ENCODE measurements around the gene ELMO3.

The ELMO3 gene, protein sequence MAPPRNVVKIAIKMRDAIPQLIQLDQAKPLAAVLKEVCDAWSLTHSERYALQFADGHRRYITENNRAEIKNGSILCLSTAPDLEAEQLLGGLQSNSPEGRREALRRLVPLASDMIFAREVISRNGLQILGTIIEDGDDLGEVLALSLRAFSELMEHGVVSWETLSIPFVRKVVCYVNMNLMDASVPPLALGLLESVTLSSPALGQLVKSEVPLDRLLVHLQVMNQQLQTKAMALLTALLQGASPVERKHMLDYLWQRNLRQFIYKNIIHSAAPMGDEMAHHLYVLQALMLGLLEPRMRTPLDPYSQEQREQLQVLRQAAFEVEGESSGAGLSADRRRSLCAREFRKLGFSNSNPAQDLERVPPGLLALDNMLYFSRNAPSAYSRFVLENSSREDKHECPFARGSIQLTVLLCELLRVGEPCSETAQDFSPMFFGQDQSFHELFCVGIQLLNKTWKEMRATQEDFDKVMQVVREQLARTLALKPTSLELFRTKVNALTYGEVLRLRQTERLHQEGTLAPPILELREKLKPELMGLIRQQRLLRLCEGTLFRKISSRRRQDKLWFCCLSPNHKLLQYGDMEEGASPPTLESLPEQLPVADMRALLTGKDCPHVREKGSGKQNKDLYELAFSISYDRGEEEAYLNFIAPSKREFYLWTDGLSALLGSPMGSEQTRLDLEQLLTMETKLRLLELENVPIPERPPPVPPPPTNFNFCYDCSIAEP

DNA sequence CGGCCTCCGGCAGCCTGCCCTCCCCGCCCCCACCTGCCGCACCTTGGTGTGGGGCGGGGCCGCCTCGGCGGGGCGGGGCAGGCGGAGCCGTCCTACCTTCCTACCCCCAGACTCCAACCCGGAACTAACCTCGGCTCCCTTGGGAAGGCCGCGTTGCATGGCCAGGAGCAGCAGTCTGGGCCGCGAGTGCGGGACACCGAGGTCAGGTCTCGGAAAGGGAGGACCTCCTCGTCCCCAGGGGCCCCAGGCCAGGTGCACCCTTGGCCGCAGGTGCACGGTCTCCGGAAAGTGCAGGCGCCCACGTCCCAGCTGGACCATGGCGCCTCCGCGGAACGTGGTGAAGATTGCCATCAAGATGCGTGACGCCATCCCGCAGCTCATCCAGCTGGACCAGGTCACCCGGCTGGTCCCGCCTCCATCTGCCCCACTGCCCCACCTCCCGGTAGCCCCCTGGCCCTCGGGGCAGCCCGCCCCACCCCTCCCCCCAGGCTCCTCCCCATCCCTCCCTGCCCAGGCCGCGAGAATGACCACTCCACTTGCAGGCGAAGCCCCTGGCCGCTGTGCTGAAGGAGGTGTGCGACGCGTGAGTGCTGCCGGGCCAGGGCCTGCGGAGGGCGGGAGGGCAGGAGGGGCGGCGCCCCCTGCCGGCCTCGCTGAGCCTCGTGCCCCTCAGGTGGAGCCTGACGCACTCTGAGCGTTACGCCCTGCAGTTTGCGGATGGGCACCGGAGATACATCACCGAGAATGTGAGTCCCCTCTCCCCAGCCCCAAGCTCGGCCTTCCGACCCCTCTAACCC is at the start of gene ELMO3:
Gene ELMO3, plus strand, starts transcription at position 121 of the 797 bp plus-strand sequence. Its CDS starts 196 bp downstream, at position 317.
- Mint-ChIP-seq H3K27me3 (no peaks in the 10 kb centered on the region), H3K9me3 (no peaks in the 10 kb centered on the region), H3K4me3 (no peak within 1 kb of the TSS), H3K36me3 (ENCODE audit: insufficient read depth) (peaks cover 16% of the 10 kb centered on the region), H3K27ac (ENCODE audit: low read depth) (no peak within 1 kb of the TSS), H3K4me1 (peaks cover 33% of the 10 kb centered on the region)
- DNase-seq (ENCODE audit: low spot score in 2 of 2): no peak
- no peak for ATAC-seq (replicated peaks; ENCODE audit: extremely low read depth, poor library complexity, severe bottlenecking)

- ATAC-seq (replicated peaks; ENCODE audit: extremely low read depth, poor library complexity, severe bottlenecking) (no peak), DNase-seq (ENCODE audit: low spot score in 2 of 2) (no peak)
- H3K27ac Mint-ChIP-seq (ENCODE audit: low read depth): peak overlapping the region; percentile 69
- no peaks in the 10 kb centered on the region for H3K27me3 Mint-ChIP-seq
- peaks cover 27% of the 10 kb centered on the region for H3K4me1 Mint-ChIP-seq
- peaks cover 18% of the 10 kb centered on the region for H3K36me3 Mint-ChIP-seq (ENCODE audit: insufficient read depth)
- no peaks in the 10 kb centered on the region for H3K9me3 Mint-ChIP-seq
- H3K4me3 Mint-ChIP-seq: peak overlapping the region; percentile 68
Observed at GRCh38 chr16:67149276-67150046, 49.5 kb upstream of the ELMO3 start.

DNA sequence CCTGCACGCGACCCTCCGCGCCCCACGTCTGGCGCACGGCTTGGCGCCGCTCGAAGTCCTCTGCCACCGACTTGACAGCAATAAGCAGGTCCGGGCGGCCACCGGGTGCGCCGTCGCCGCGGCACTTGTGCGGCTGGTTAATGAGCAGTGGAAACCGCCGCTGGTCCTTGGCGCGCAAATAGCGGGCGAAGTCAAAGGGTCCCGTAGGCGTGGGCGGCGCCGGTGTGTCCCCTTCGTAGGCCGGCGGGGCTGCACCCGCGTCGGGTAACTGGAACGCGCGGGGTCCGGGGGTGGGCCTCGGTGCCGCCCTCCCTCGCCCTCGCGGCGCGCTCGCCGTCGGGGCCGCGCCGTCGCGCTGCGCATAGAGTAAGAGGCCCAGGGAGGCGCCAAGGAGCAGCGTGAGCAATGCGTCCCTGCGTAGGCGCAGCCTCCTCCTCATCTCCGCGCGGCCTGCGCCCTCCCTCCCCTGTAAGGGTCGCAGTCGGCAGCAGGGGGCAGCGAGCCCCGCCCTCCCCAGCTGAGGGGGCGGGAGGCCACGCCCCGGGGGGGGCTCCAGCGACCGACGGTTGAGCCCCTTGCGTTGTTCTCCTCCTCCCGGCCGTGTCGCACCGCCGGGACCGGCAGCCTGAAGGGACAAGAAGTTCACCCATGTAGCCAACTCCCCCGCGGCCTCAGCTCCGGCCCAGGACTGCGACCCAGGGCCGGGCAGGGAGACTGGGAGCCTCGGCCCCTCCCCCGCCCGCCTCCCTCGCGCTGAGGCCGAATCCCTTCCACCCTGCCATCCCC is 48.7 kb upstream of the ELMO3 start:
- H3K9me3 Mint-ChIP-seq: no peaks in the 10 kb centered on the region
- no peaks in the 10 kb centered on the region for H3K27me3 Mint-ChIP-seq
- H3K4me3 Mint-ChIP-seq: peak overlapping the region; percentile 76
- peak; percentile 48 for ATAC-seq (replicated peaks; ENCODE audit: extremely low read depth, poor library complexity, severe bottlenecking)
- no peak overlapping the region for H3K27ac Mint-ChIP-seq (ENCODE audit: low read depth)
- H3K4me1 Mint-ChIP-seq: peaks cover 27% of the 10 kb centered on the region
- peaks cover 14% of the 10 kb centered on the region for H3K36me3 Mint-ChIP-seq (ENCODE audit: insufficient read depth)
- no peak for DNase-seq (ENCODE audit: low spot score in 2 of 2)

GRCh38 chr16:67150833-67151396 is 48.0 kb upstream of the ELMO3 start, which contains the start of gene B3GNT9:
B3GNT9 (minus strand) TSS chr16:67150998; CDS start chr16:67150485, 513 bp downstream.
- Mint-ChIP-seq H3K27me3 (no peaks in the 10 kb centered on the region), H3K36me3 (ENCODE audit: insufficient read depth) (peaks cover 14% of the 10 kb centered on the region), H3K4me3 (peak within 1 kb of the TSS; percentile 76), H3K27ac (ENCODE audit: low read depth) (no peak within 1 kb of the TSS), H3K4me1 (peaks cover 30% of the 10 kb centered on the region), H3K9me3 (no peaks in the 10 kb centered on the region)
- no peak for DNase-seq (ENCODE audit: low spot score in 2 of 2)
- peak; percentile 41 for ATAC-seq (replicated peaks; ENCODE audit: extremely low read depth, poor library complexity, severe bottlenecking)

GRCh38 chr16:67151431-67152097 is 47.4 kb upstream of the ELMO3 start:
- no peaks in the 10 kb centered on the region for H3K27me3 Mint-ChIP-seq
- H3K9me3 Mint-ChIP-seq: no peaks in the 10 kb centered on the region
- no peak overlapping the region for H3K27ac Mint-ChIP-seq (ENCODE audit: low read depth)
- peaks cover 10% of the 10 kb centered on the region for H3K36me3 Mint-ChIP-seq (ENCODE audit: insufficient read depth)
- H3K4me1 Mint-ChIP-seq: peaks cover 37% of the 10 kb centered on the region
- no peak for ATAC-seq (replicated peaks; ENCODE audit: extremely low read depth, poor library complexity, severe bottlenecking)
- peak overlapping the region; percentile 76 for H3K4me3 Mint-ChIP-seq
- DNase-seq (ENCODE audit: low spot score in 2 of 2): no peak

- Mint-ChIP-seq H3K27me3 (no peaks in the 10 kb centered on the region), H3K4me3 (peak overlapping the region; percentile 71), H3K36me3 (ENCODE audit: insufficient read depth) (peaks cover 15% of the 10 kb centered on the region), H3K27ac (ENCODE audit: low read depth) (peak overlapping the region; percentile 90), H3K4me1 (peaks cover 61% of the 10 kb centered on the region), H3K9me3 (no peaks in the 10 kb centered on the region)
- DNase-seq (ENCODE audit: low spot score in 2 of 2): no peak
- ATAC-seq (replicated peaks; ENCODE audit: extremely low read depth, poor library complexity, severe bottlenecking): no peak
Observed at GRCh38 chr16:67154578-67155294, 44.2 kb upstream of the ELMO3 start.

DNA sequence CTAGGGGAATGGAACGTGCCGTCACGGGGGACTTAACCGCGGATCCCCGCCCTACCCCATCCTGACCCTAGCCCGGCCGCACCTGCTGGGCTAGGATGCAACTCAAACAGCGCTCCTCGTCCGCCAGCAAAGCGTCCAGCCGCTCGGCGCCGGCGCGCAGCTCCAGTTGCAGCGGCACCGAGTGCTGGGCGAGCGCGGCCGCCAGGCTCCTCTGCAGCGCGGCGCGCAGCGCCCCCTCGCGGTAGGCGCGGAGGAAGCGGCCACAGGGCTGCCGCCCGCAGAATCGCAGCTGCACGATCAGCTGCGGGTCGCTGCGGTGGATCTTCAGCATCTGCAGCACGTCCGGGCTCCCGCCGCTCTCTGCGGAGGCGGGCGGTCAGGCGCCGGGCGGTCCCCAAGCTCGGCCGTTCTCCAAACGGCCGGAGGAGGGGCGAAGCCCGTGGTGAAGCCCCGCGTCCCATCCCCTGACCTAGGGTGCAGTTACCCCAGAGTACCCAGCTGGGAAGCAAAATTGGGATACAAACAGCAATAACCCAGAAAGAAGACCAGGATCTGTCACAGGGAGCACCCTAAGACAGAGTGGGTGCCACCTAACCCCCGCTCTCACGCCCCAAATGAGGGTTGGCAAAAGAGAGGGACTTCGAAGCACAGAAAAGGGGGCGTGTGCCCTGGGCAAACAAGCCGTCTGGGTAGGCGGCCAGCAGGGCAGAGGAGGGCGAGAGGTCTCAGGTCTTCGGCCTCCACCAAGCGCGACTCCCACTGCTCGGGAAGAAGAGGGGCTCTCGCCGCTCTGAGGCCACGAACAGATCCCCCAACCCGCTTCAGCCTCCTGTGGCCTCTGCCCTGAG is 43.4 kb upstream of the ELMO3 start:
- H3K9me3 Mint-ChIP-seq: no peaks in the 10 kb centered on the region
- H3K4me1 Mint-ChIP-seq: peaks cover 61% of the 10 kb centered on the region
- no peaks in the 10 kb centered on the region for H3K27me3 Mint-ChIP-seq
- DNase-seq (ENCODE audit: low spot score in 2 of 2): peak; percentile 61 to 74
- peak overlapping the region; percentile 90 for H3K27ac Mint-ChIP-seq (ENCODE audit: low read depth)
- H3K36me3 Mint-ChIP-seq (ENCODE audit: insufficient read depth): peaks cover 20% of the 10 kb centered on the region
- H3K4me3 Mint-ChIP-seq: peak overlapping the region; percentile 83
- peak; percentile 24 for ATAC-seq (replicated peaks; ENCODE audit: extremely low read depth, poor library complexity, severe bottlenecking)

DNA sequence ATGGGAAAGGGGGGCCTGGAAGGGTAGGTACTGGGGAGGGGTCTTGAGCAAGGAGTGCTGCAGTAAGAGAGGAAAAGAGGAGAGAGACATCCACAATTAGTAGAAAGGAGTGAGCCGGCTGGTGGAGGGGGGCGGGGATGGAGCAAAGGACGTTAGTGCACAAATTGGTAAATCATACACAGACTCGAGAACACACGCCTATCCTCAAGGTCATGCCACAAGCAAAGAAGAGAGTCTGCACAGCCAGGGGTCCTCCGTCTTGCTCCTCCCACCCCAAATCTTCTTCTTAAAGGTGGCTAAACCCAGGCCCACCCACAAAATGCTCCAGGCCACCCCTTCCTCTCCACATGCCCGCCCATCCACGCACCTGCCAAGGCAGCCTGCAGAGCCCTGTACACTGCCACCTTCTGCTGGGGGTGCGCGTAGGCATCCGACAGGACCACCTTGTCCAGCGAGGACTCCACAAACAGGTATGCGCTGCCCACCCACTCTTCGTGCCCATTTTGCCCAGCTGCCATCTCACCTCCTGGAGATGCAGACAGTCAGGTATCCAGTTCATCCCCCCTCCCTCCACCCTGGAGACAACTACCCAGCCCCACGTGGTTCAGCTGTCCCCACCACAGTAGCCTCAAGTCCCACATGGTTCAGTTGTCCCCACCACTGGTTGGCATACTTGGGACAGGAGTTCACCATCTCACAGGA is 42.6 kb upstream of the ELMO3 start:
- H3K36me3 Mint-ChIP-seq (ENCODE audit: insufficient read depth): peaks cover 25% of the 10 kb centered on the region
- ATAC-seq (replicated peaks; ENCODE audit: extremely low read depth, poor library complexity, severe bottlenecking) (no peak), DNase-seq (ENCODE audit: low spot score in 2 of 2) (no peak)
- peak overlapping the region; percentile 83 for H3K4me3 Mint-ChIP-seq
- H3K4me1 Mint-ChIP-seq: peaks cover 64% of the 10 kb centered on the region
- no peaks in the 10 kb centered on the region for H3K9me3 Mint-ChIP-seq
- no peaks in the 10 kb centered on the region for H3K27me3 Mint-ChIP-seq
- peak overlapping the region; percentile 90 for H3K27ac Mint-ChIP-seq (ENCODE audit: low read depth)

GRCh38 chr16:67157106-67157748 is 41.7 kb upstream of the ELMO3 start:
- peak overlapping the region; percentile 97 for H3K27ac Mint-ChIP-seq (ENCODE audit: low read depth)
- peaks cover 3% of the 10 kb centered on the region for H3K27me3 Mint-ChIP-seq
- H3K36me3 Mint-ChIP-seq (ENCODE audit: insufficient read depth): peaks cover 24% of the 10 kb centered on the region
- peak overlapping the region; percentile 83 for H3K4me3 Mint-ChIP-seq
- peaks cover 57% of the 10 kb centered on the region for H3K4me1 Mint-ChIP-seq
- H3K9me3 Mint-ChIP-seq: no peaks in the 10 kb centered on the region
- DNase-seq (ENCODE audit: low spot score in 2 of 2) (no peak), ATAC-seq (replicated peaks; ENCODE audit: extremely low read depth, poor library complexity, severe bottlenecking) (no peak)
